T-cell (primary cell): ENCODE results near the gene CACNA2D4. TPM values are rescaled to one million over a fixed set of nuclear protein-coding genes. Genes with fewer than 3 reads are reported as not detected.

Experiments
- ATAC-seq, 4 experiments: fragments of 200-7000 bp in 3 of 4; fragments of 150-1000 bp in 1 of 4; cut with Tn5 transposase; replicated peaks in 1 of 4; 1 replicate in 3 of 4; 2 replicates in 1 of 4; pipeline ENCODE4 v1.10.0; 2021; ENCODE audit warnings: moderate library complexity in 3 of 4, mild to moderate bottlenecking in 2 of 4, moderate number of reproducible peaks in 1 of 4
- CTCF ChIA-PET, 2 donors: fragments of 300-600 bp; sonication (Branson Sonifier 250); formaldehyde crosslinking; loops; one replicate each; lab custom pipeline; 2022; ENCODE audit warnings: antibody characterized with exemption in 2 of 2; lab: Charles Lee
- POLR2A ChIA-PET, 2 donors: fragments of 300-600 bp; sonication (Branson Sonifier 250); formaldehyde crosslinking; loops; one replicate each; lab custom pipeline; 2022; ENCODE audit warnings: antibody characterized with exemption in 2 of 2; lab: Charles Lee
- DNase-seq, 35 experiments: peaks; one replicate each; pipeline versions ENCODE4 v3.0.0 to v3.0.0-alpha.2; 2013 to 2023
- H3K27ac ChIP-seq: one replicate; pipeline ENCODE4 v1.5.1; 2013; ENCODE audit warnings: low read length
- H3K27me3 ChIP-seq, 2 experiments: replicated peaks in 1 of 2; 1 replicate in 1 of 2; 2 replicates in 1 of 2; pipeline versions ENCODE4 v1.6.1 to v1.7.0; 2013; ENCODE audit warnings: low read length in 1 of 2, mixed read lengths in 1 of 2; ENCODE audit not compliant: control insufficient read depth in 2 of 2, insufficient read depth in 2 of 2; ENCODE audit errors: extremely low read depth in 1 of 2
- H3K36me3 ChIP-seq, 2 donors: 1 replicate in 1 of 2; 2 replicates in 1 of 2; pipeline versions ENCODE4 v1.6.1 to v1.7.0; 2013; ENCODE audit warnings: low read length in 1 of 2; ENCODE audit not compliant: control insufficient read depth in 2 of 2, insufficient read depth in 1 of 2; ENCODE audit errors: extremely low read depth in 1 of 2
- H3K4me1 ChIP-seq, 2 experiments: 1 replicate in 1 of 2; 2 replicates in 1 of 2; pipeline versions ENCODE4 v1.6.1 to v1.7.0; 2013; ENCODE audit warnings: low read length in 2 of 2, mixed read lengths in 1 of 2; ENCODE audit not compliant: insufficient read depth in 2 of 2, control insufficient read depth in 1 of 2; ENCODE audit errors: extremely low read depth in 1 of 2
- H3K4me3 ChIP-seq, 2 donors: 1 replicate in 1 of 2; 2 replicates in 1 of 2; pipeline versions ENCODE4 v1.5.1 to v1.7.0; 2013; ENCODE audit warnings: mild to moderate bottlenecking in 2 of 2, low read length in 1 of 2, moderate library complexity in 1 of 2; ENCODE audit not compliant: control insufficient read depth in 1 of 2; ENCODE audit errors: extremely low read depth in 1 of 2
- H3K9me3 ChIP-seq: 2 replicates; pipeline ENCODE4 v1.7.0; 2013
- H3K27ac Mint-ChIP-seq, 2 donors: one replicate each; pipeline ENCODE4 v1.8.0; 2020 to 2021; ENCODE audit warnings: mild to moderate bottlenecking in 2 of 2, mixed read lengths in 2 of 2
- H3K27me3 Mint-ChIP-seq, 2 donors: one replicate each; pipeline ENCODE4 v1.8.0; 2021 to 2022; ENCODE audit warnings: mixed read lengths in 2 of 2
- H3K36me3 Mint-ChIP-seq: one replicate; pipeline ENCODE4 v1.8.0; 2021; ENCODE audit warnings: mixed read lengths
- H3K4me1 Mint-ChIP-seq, 3 donors: one replicate each; pipeline ENCODE4 v1.8.0; 2020 to 2022; ENCODE audit warnings: mixed read lengths in 3 of 3, mild to moderate bottlenecking in 1 of 3
- H3K4me3 Mint-ChIP-seq, 3 donors: one replicate each; pipeline ENCODE4 v1.8.0; 2020 to 2022; ENCODE audit warnings: mild to moderate bottlenecking in 3 of 3, mixed read lengths in 3 of 3, moderate library complexity in 3 of 3
- H3K9me3 Mint-ChIP-seq, 3 donors: one replicate each; pipeline ENCODE4 v1.8.0; 2020 to 2022; ENCODE audit warnings: mixed read lengths in 3 of 3
- WGBS: methylation state at CpG from one replicate; pipeline ENCODE4 v1.1.5; 2013; ENCODE audit warnings: missing lambda C conversion rate; ENCODE audit not compliant: insufficient coverage; 5-methylcytosine and 5-hydroxymethylcytosine counted together
- total RNA-seq, 35 experiments: library from RNA in 6 of 35; stranded (reverse) in 6 of 35; fragments of 120-200 nt in 1 of 35; gene quantifications; one replicate each; pipeline versions ENCODE4 v1.2.1 to v1.2.4 and lab custom pipeline; 2013 to 2026

CACNA2D4 gene
- total RNA-seq, 5 donors from 2014 or later (not counting 1 experiment from before 2014, with no cell fraction given): 10.2 to 14.8 (median 12.1) TPM

- 81% methylated on average over 24 of the region's 38 CpGs for WGBS
- Mint-ChIP-seq H3K27me3 (peaks cover 13 to 37% of the 10 kb centered on the region in 2 donors), H3K4me1 (no peaks in the 10 kb centered on the region), H3K36me3 (no peaks in the 10 kb centered on the region), H3K27ac (no peak overlapping the region), H3K4me3 (no peak overlapping the region), H3K9me3 (no peaks in the 10 kb centered on the region)
- no peaks in the 10 kb centered on the region for H3K4me1 ChIP-seq
- no peak overlapping the region for H3K4me3 ChIP-seq
- no peak for ATAC-seq
- H3K27me3 ChIP-seq: peaks cover 0 to 79% of the 10 kb centered on the region in 2 experiments
- CTCF ChIA-PET: no interaction called here
- H3K9me3 ChIP-seq: no peaks in the 10 kb centered on the region
- H3K27ac ChIP-seq: no peak overlapping the region
- no peak for DNase-seq
- H3K36me3 ChIP-seq: no peaks in the 10 kb centered on the region
- POLR2A ChIA-PET: no interaction called here
Observed at GRCh38 chr12:1827826-1828805, 90.3 kb downstream of the CACNA2D4 start.

- WGBS: 84% methylated on average over 21 of the region's 25 CpGs
- CTCF ChIA-PET: no interaction called here
- H3K4me1 Mint-ChIP-seq: no peaks in the 10 kb centered on the region
Observed at GRCh38 chr12:1826867-1827705, 91.4 kb downstream of the CACNA2D4 start.

GRCh38 chr12:1826401-1826800 lies 92.1 kb downstream of the CACNA2D4 start:
- ChIA-PET POLR2A (no interaction called here), CTCF (no interaction called here)
- Histone ChIP-seq H3K4me1 (no peaks in the 10 kb centered on the region), H3K9me3 (no peaks in the 10 kb centered on the region), H3K27me3 (peaks cover 0 to 87% of the 10 kb centered on the region in 2 experiments), H3K27ac (no peak overlapping the region), H3K4me3 (no peak overlapping the region), H3K36me3 (no peaks in the 10 kb centered on the region)
- ATAC-seq (no peak), DNase-seq (no peak)
- Mint-ChIP-seq H3K4me3 (no peak overlapping the region), H3K36me3 (no peaks in the 10 kb centered on the region), H3K27me3 (peaks cover 7 to 36% of the 10 kb centered on the region in 2 donors), H3K27ac (no peak overlapping the region), H3K4me1 (no peaks in the 10 kb centered on the region), H3K9me3 (no peaks in the 10 kb centered on the region)
- WGBS: 78% methylated on average over 11 of the region's 15 CpGs

More at GRCh38 chr12:1826867-1827705, 91.4 kb downstream of the CACNA2D4 start:
- no peaks in the 10 kb centered on the region for H3K9me3 Mint-ChIP-seq
- H3K4me1 ChIP-seq: no peaks in the 10 kb centered on the region
- no peak for DNase-seq
- H3K27ac Mint-ChIP-seq: no peak overlapping the region
- no peak overlapping the region for H3K27ac ChIP-seq
- POLR2A ChIA-PET: no interaction called here
- H3K4me3 ChIP-seq: no peak overlapping the region
- no peak overlapping the region for H3K4me3 Mint-ChIP-seq
- no peaks in the 10 kb centered on the region for H3K36me3 ChIP-seq
- no peaks in the 10 kb centered on the region for H3K36me3 Mint-ChIP-seq
- ATAC-seq: no peak
- peaks cover 0 to 86% of the 10 kb centered on the region in 2 experiments for H3K27me3 ChIP-seq
- H3K9me3 ChIP-seq: no peaks in the 10 kb centered on the region
- peaks cover 12 to 36% of the 10 kb centered on the region in 2 donors for H3K27me3 Mint-ChIP-seq

- no peaks in the 10 kb centered on the region for H3K4me1 ChIP-seq
- peaks cover 0 to 2% (median 0%) of the 10 kb centered on the region in 3 donors for H3K4me1 Mint-ChIP-seq
- no peaks in the 10 kb centered on the region for H3K9me3 ChIP-seq
- POLR2A ChIA-PET: no interaction called here
- H3K27ac Mint-ChIP-seq: no peak overlapping the region
- ATAC-seq (no peak), DNase-seq (no peak)
- H3K36me3 Mint-ChIP-seq: no peaks in the 10 kb centered on the region
- H3K27me3 Mint-ChIP-seq: peaks cover 12 to 36% of the 10 kb centered on the region in 2 donors
- H3K27ac ChIP-seq: no peak overlapping the region
- peaks cover 0 to 87% of the 10 kb centered on the region in 2 experiments for H3K27me3 ChIP-seq
- H3K9me3 Mint-ChIP-seq: no peaks in the 10 kb centered on the region
- H3K4me3 Mint-ChIP-seq: no peak overlapping the region
- CTCF ChIA-PET: interaction anchor here (0.5 to 1.1 kb wide), 2 partner anchors 114 to 570 kb away, joined by 3 read pairs; no protein-coding TSS in a partner anchor
- H3K4me3 ChIP-seq: no peak overlapping the region
- no peaks in the 10 kb centered on the region for H3K36me3 ChIP-seq
- WGBS: 74% methylated on average over 13 of the region's 14 CpGs
Observed at GRCh38 chr12:1825382-1826102, 92.9 kb downstream of the CACNA2D4 start.

GRCh38 chr12:1823237-1823636 lies 95.2 kb downstream of the CACNA2D4 start:
- Histone ChIP-seq H3K9me3 (no peaks in the 10 kb centered on the region), H3K27me3 (peaks cover 0 to 79% of the 10 kb centered on the region in 2 experiments), H3K4me3 (no peak overlapping the region), H3K27ac (no peak overlapping the region), H3K4me1 (peaks cover 0 to 4% of the 10 kb centered on the region in 2 experiments), H3K36me3 (no peaks in the 10 kb centered on the region)
- WGBS: 98% methylated on average over 8 of the region's 10 CpGs
- Mint-ChIP-seq H3K9me3 (no peaks in the 10 kb centered on the region), H3K27ac (no peak overlapping the region), H3K36me3 (no peaks in the 10 kb centered on the region), H3K4me3 (no peak overlapping the region), H3K4me1 (peaks cover 0 to 6% (median 2%) of the 10 kb centered on the region in 3 donors), H3K27me3 (peaks cover 18 to 40% of the 10 kb centered on the region in 2 donors)
- ChIA-PET POLR2A (no interaction called here), CTCF (no interaction called here)
- ATAC-seq: no peak
- no peak for DNase-seq

GRCh38 chr12:1822699-1823098 lies 95.8 kb downstream of the CACNA2D4 start:
- Mint-ChIP-seq H3K9me3 (no peaks in the 10 kb centered on the region), H3K27ac (no peak overlapping the region), H3K4me3 (no peak overlapping the region), H3K27me3 (peaks cover 18 to 40% of the 10 kb centered on the region in 2 donors), H3K4me1 (peaks cover 0 to 6% (median 2%) of the 10 kb centered on the region in 3 donors), H3K36me3 (no peaks in the 10 kb centered on the region)
- Histone ChIP-seq H3K27me3 (peaks cover 0 to 74% of the 10 kb centered on the region in 2 experiments), H3K4me1 (peaks cover 0 to 4% of the 10 kb centered on the region in 2 experiments), H3K27ac (no peak overlapping the region), H3K36me3 (no peaks in the 10 kb centered on the region), H3K4me3 (no peak overlapping the region), H3K9me3 (no peaks in the 10 kb centered on the region)
- CTCF ChIA-PET: no interaction called here
- ATAC-seq (no peak), DNase-seq (no peak)
- 72% methylated on average over 9 of the region's 11 CpGs for WGBS
- POLR2A ChIA-PET: no interaction called here
